Panc1 (cell line): ENCODE data around the gene CYRIA. TPM values are rescaled to one million over a fixed set of nuclear protein-coding genes. Genes with fewer than 3 reads are reported as not detected.

Source experiments
- ATAC-seq: fragments of 200-7000 bp; cut with Tn5 transposase; 2 replicates; pipeline ENCODE4 v1.9.1; 2020; ENCODE audit warnings: mild to moderate bottlenecking, moderate library complexity
- BruUV-seq: library from RNA; stranded (reverse); fragments of 400-500 nt; replicated peaks from 2 replicates; lab custom pipeline; 2021; lab: Mats Ljungman, UMichigan
- CTCF ChIA-PET: fragments of 300-600 bp; sonication (Branson Sonifier 250); formaldehyde crosslinking; loops from one replicate; lab custom pipeline; 2022; ENCODE audit warnings: antibody characterized with exemption; lab: Charles Lee
- POLR2A ChIA-PET: fragments of 300-600 bp; sonication (Branson Sonifier 250); formaldehyde crosslinking; loops from one replicate; lab custom pipeline; 2022; ENCODE audit warnings: antibody characterized with exemption; lab: Charles Lee
- DNase-seq: peaks from one replicate; pipeline ENCODE4 v3.0.0-alpha.2; 2010; ENCODE audit warnings: low read depth, low spot score
- H3K27ac ChIP-seq: 2 replicates; pipeline ENCODE4 v1.5.1; 2011; ENCODE audit warnings: mild to moderate bottlenecking, low read length, inconsistent platforms
- H3K27me3 ChIP-seq: fragments of 200-500 bp; sonication (Bioruptor generic); 2 replicates; pipeline ENCODE4 v1.6.0; 2014; ENCODE audit warnings: low read length, inconsistent platforms; ENCODE audit not compliant: control insufficient read depth, insufficient read depth
- H3K36me3 ChIP-seq: fragments of 200-500 bp; sonication (Bioruptor generic); 2 replicates; pipeline ENCODE4 v1.5.1; 2014; ENCODE audit warnings: inconsistent platforms, mild to moderate bottlenecking, low read length, moderate library complexity; ENCODE audit not compliant: control insufficient read depth, insufficient read depth
- H3K4me1 ChIP-seq: 2 replicates; pipeline ENCODE4 v1.5.1; 2011; ENCODE audit warnings: inconsistent platforms, mild to moderate bottlenecking, low read length, moderate library complexity; ENCODE audit not compliant: control insufficient read depth, insufficient read depth
- H3K4me3 ChIP-seq, 2 experiments: 2 replicates each; pipeline ENCODE4 v1.5.1; 2011 to 2012; ENCODE audit warnings: low read depth in 2 of 2, low read length in 2 of 2, mild to moderate bottlenecking in 2 of 2, inconsistent platforms in 1 of 2, moderate library complexity in 1 of 2
- H3K9me3 ChIP-seq: fragments of 200-500 bp; sonication (Bioruptor generic); 2 replicates; pipeline ENCODE4 v1.5.1; 2014; ENCODE audit warnings: low read depth, mild to moderate bottlenecking, inconsistent platforms, low read length, moderate library complexity; ENCODE audit not compliant: control insufficient read depth, insufficient read depth
- POLR2AphosphoS5 ChIP-seq: IDR thresholded peaks from 2 replicates; pipeline ENCODE4 v1.6.1; 2012; ENCODE audit warnings: mild to moderate bottlenecking, low read depth, low read length, moderate library complexity
- REST ChIP-seq, 2 experiments: IDR thresholded peaks; 2 replicates each; pipeline ENCODE4 v1.6.1; 2011 to 2012; ENCODE audit warnings: low read depth in 2 of 2, control low read depth in 1 of 2, low read length in 1 of 2, mild to moderate bottlenecking in 1 of 2, moderate library complexity in 1 of 2; ENCODE audit not compliant: insufficient read depth in 1 of 2
- SIN3A ChIP-seq: IDR thresholded peaks from 2 replicates; pipeline ENCODE4 v1.6.1; 2012; ENCODE audit warnings: low read depth, mild to moderate bottlenecking, low read length, moderate library complexity, borderline replicate concordance; ENCODE audit not compliant: insufficient read depth
- TCF7L2 ChIP-seq: IDR thresholded peaks from 2 replicates; pipeline ENCODE4 v1.6.1; 2011; ENCODE audit warnings: mild to moderate bottlenecking, low read depth, low read length, inconsistent platforms
- in situ Hi-C: cut with HindIII; loops from 2 replicates; pipeline ENCODE4 v1.10.0; 2016; ENCODE audit warnings: low sequenced_read_pairs, low pct_unique_long_range_greater_than_20kb
- intact Hi-C: fragments of 100-400 bp; cut with micrococcal nuclease; formaldehyde crosslinking; loops from one replicate; pipeline ENCODE4 v1.10.0; 2022; ENCODE audit not compliant: unreplicated experiment
- total RNA-seq: library from RNA; stranded (reverse); gene quantifications from one replicate; pipeline ENCODE4 v1.2.1, GENCODE V29; 2021; ENCODE audit not compliant: unreplicated experiment
- TF ChIP-seq, protein P1 (sequence below): fragments of 450-650 bp; IDR thresholded peaks from 2 replicates; pipeline ENCODE4 v1.5.1; 2017; ENCODE audit warnings: mild to moderate bottlenecking

Gene CYRIA
- total RNA-seq, 1 experiment from 2014 or later = 0.13 TPM

DNA sequence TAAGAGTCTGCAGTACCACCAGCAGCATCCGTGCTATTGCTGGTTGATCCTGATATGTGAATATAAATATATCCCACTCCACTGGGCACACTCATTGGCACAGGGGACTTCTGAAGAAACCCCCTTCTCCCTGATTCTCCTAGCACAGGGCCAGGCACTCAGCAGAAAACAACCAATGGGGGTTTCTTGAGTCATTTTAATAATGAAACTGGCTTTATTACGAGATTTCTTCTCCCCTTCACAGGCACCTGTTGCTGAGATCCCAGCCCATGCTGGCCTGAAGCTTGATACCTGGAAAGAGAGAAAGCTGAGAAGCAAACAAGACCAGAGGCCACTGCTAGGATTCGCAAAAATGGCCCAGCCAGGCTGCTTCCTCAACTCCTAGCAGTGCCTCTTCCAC is 17.9 kb upstream of the CYRIA start:
- no TSS peak for BruUV-seq
- CTCF ChIA-PET = no interaction called here
- intact Hi-C loops = no loop called here

GRCh38 chr2:16682431-16683118 is 16.9 kb upstream of the CYRIA start:
- TF ChIP-seq POLR2AphosphoS5 (no peak), TCF7L2 (no peak), SIN3A (no peak), REST (IDR thresholded peaks at IDR 0.05; ENCODE audit: insufficient read depth in 1 of 2, low read depth in 2 of 2, low read length in 1 of 2) (no peak)
- TF ChIP-seq, protein P1, sequence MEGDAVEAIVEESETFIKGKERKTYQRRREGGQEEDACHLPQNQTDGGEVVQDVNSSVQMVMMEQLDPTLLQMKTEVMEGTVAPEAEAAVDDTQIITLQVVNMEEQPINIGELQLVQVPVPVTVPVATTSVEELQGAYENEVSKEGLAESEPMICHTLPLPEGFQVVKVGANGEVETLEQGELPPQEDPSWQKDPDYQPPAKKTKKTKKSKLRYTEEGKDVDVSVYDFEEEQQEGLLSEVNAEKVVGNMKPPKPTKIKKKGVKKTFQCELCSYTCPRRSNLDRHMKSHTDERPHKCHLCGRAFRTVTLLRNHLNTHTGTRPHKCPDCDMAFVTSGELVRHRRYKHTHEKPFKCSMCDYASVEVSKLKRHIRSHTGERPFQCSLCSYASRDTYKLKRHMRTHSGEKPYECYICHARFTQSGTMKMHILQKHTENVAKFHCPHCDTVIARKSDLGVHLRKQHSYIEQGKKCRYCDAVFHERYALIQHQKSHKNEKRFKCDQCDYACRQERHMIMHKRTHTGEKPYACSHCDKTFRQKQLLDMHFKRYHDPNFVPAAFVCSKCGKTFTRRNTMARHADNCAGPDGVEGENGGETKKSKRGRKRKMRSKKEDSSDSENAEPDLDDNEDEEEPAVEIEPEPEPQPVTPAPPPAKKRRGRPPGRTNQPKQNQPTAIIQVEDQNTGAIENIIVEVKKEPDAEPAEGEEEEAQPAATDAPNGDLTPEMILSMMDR = no peak
- DNase-seq (no peak), ATAC-seq (no peak)
- intact Hi-C loops = no loop called here
- Histone ChIP-seq H3K9me3 (peaks cover 5% of the 10 kb centered on the region; the same call in 1 of the 2 replicates), H3K27me3 (no peaks in the 10 kb centered on the region), H3K36me3 (no peaks in the 10 kb centered on the region), H3K4me3 (no peak overlapping the region), H3K4me1 (no peaks in the 10 kb centered on the region), H3K27ac (no peak overlapping the region)
- ChIA-PET POLR2A (no interaction called here), CTCF (no interaction called here)
- BruUV-seq = no TSS peak
- in situ Hi-C loops = no loop called here

More for the DNA sequence above, 17.9 kb upstream of the CYRIA start:
- Histone ChIP-seq H3K36me3 (no peaks in the 10 kb centered on the region), H3K4me3 (no peak overlapping the region), H3K9me3 (no peaks in the 10 kb centered on the region), H3K4me1 (no peaks in the 10 kb centered on the region), H3K27ac (no peak overlapping the region), H3K27me3 (no peaks in the 10 kb centered on the region)
- ATAC-seq (no peak), DNase-seq (no peak)
- TF ChIP-seq POLR2AphosphoS5 (no peak), TCF7L2 (no peak), SIN3A (no peak), REST (IDR thresholded peaks at IDR 0.05; ENCODE audit: insufficient read depth in 1 of 2, low read depth in 2 of 2, low read length in 1 of 2) (no peak)
- TF ChIP-seq, protein P1 = no peak
- in situ Hi-C loops = no loop called here
- POLR2A ChIA-PET = no interaction called here
